Cardiac muscle cell (in vitro differentiated cells and primary cell): ENCODE results near the gene ERBB4. TPM values are rescaled to one million over a fixed set of nuclear protein-coding genes. Genes with fewer than 3 reads are reported as not detected.
A peak's percentile ranks its signal among the peaks of the same experiment; 100 is the strongest.

Source experiments
- DNase-seq, 2 donors: peaks; one replicate each; pipeline versions ENCODE4 v3.0.0 to v3.0.0-alpha.2; 2010 to 2017; ENCODE audit warnings: low read depth in 1 of 2, low spot score in 1 of 2
- H3K27ac ChIP-seq: fragments of 200-600 bp; sonication (generic); 2 replicates; pipeline ENCODE4 v1.5.1; 2016
- H3K27me3 ChIP-seq: fragments of 200-600 bp; sonication (generic); 2 replicates; pipeline ENCODE4 v1.6.0; 2016; ENCODE audit warnings: control low read depth
- H3K36me3 ChIP-seq: fragments of 200-600 bp; sonication (generic); 2 replicates; pipeline ENCODE4 v1.5.1; 2016; ENCODE audit warnings: control low read depth
- H3K4me1 ChIP-seq: fragments of 200-600 bp; sonication (generic); 2 replicates; pipeline ENCODE4 v1.8.1; 2017; ENCODE audit warnings: low read depth, mild to moderate bottlenecking, mixed run types
- H3K4me3 ChIP-seq: fragments of 200-600 bp; sonication (generic); 2 replicates; pipeline ENCODE4 v1.5.1; 2016; ENCODE audit warnings: mild to moderate bottlenecking
- H3K9me3 ChIP-seq: fragments of 200-600 bp; sonication (generic); 2 replicates; pipeline ENCODE4 v1.5.1; 2017; ENCODE audit warnings: low read depth, mild to moderate bottlenecking, control low read depth
- polyA plus RNA-seq: library from polyadenylated mRNA; unstranded; fragments of >200 nt; fragmentation: Nextera tagmentation; extraction: Ambion mirVana; gene quantifications from 2 replicates; pipeline ENCODE4 v1.2.1, GENCODE V29; 2016
- total RNA-seq: library from RNA; depleted of rRNA; stranded (reverse); fragments of >200 nt; gene quantifications from 2 replicates; pipeline ENCODE4 v1.2.3, GENCODE V29; 2016
- TF ChIP-seq, protein P1 (sequence below): IDR thresholded peaks from 2 replicates; pipeline ENCODE4 v1.5.1; 2012; ENCODE audit warnings: low read depth, mild to moderate bottlenecking, low read length

Gene ERBB4
- total and polyA plus RNA-seq, 2 experiments from 2014 or later = 38.1 to 42.1 TPM

DNA sequence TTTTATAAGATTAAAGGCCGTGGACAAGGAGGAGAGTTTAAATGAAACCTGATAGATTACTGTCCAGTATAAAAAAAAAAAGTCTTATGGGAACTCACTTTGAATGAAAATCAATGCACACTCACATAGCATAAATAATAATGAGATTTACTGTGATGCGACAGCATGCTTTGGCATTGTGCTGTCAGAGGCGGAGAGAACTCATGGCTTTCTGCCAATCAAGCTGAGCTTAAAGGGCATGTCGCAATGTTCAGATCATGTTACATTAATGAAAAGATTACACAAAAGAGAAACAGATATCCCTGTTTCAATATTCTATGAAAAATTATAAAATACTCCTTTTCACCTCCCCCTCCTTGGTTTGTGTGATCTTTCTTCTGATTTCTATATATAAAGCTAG lies 310.8 kb downstream of the ERBB4 start:
- Histone ChIP-seq H3K27me3 (no peaks in the 10 kb centered on the region), H3K4me1 (no peaks in the 10 kb centered on the region), H3K27ac (no peak overlapping the region), H3K4me3 (no peak overlapping the region), H3K9me3 (no peaks in the 10 kb centered on the region), H3K36me3 (no peaks in the 10 kb centered on the region)
- TF ChIP-seq, protein P1, sequence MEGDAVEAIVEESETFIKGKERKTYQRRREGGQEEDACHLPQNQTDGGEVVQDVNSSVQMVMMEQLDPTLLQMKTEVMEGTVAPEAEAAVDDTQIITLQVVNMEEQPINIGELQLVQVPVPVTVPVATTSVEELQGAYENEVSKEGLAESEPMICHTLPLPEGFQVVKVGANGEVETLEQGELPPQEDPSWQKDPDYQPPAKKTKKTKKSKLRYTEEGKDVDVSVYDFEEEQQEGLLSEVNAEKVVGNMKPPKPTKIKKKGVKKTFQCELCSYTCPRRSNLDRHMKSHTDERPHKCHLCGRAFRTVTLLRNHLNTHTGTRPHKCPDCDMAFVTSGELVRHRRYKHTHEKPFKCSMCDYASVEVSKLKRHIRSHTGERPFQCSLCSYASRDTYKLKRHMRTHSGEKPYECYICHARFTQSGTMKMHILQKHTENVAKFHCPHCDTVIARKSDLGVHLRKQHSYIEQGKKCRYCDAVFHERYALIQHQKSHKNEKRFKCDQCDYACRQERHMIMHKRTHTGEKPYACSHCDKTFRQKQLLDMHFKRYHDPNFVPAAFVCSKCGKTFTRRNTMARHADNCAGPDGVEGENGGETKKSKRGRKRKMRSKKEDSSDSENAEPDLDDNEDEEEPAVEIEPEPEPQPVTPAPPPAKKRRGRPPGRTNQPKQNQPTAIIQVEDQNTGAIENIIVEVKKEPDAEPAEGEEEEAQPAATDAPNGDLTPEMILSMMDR = no peak
- DNase-seq = peak in 1 of 2 donors; percentile 89

DNA sequence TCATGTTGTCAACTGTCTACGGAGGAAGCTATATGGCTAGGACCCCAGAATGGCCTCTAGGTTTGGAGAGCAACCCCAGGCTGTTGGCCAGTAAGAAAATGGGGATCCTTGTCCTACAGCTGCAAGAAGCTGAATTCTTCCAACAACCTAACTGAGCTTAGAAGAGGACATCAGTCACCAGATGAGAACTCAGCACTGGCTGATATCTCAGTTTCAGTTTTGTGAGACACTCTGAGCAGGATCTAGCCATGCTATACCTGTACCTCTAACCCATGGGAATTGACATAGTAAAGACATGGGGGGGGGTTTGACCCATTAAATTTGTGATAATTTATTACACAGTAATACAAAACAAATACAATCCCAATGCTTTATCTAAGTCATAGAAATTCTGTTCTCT lies 312.5 kb downstream of the ERBB4 start:
- H3K27ac ChIP-seq = no peak overlapping the region
- no peak overlapping the region for H3K4me3 ChIP-seq
- DNase-seq = no peak
- TF ChIP-seq, protein P1 = no peak
- no peaks in the 10 kb centered on the region for H3K9me3 ChIP-seq
- H3K4me1 ChIP-seq = no peaks in the 10 kb centered on the region
- no peaks in the 10 kb centered on the region for H3K27me3 ChIP-seq
- no peaks in the 10 kb centered on the region for H3K36me3 ChIP-seq

DNA sequence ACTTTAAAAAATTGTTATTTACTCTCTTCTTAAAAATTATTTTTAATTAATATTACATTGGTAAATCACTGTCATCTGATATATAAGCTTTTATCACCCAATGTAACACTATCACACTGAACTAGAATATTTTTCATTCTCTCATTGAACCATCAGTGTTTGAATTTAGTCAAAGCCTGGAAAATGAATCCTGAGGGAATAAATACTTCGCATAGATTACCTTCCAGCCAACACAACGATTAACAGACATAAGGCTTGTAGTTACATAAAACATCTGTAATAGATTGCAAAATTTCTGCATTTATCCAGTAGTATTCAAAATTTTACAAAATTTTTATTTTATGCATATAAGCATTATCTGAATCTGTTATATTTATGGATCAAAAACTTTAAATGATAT lies 314.9 kb downstream of the ERBB4 start:
- TF ChIP-seq, protein P1 = no peak
- DNase-seq = no peak

DNA sequence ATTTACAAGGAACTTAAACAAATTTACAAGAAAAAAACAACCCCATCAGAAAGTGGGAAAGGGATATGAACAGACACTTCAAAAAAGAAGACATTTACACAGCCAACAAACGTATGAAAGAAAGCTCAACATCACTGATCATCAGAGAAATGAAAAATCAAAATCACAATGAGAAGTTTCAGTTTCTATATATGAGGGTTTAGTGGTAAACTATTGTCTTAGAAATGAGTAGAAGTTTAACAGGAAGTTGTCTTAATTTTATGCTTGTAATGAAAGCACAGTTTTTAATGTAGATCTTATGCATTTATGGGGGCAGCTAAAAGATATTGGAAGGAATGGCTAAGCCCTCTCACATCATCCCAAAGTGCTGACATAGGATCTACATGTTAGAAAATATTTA lies 325.4 kb downstream of the ERBB4 start:
- H3K27ac ChIP-seq = no peak overlapping the region
- no peaks in the 10 kb centered on the region for H3K27me3 ChIP-seq
- TF ChIP-seq, protein P1 = no peak
- H3K36me3 ChIP-seq = no peaks in the 10 kb centered on the region
- H3K4me3 ChIP-seq = no peak overlapping the region
- no peaks in the 10 kb centered on the region for H3K4me1 ChIP-seq
- DNase-seq = no peak
- no peaks in the 10 kb centered on the region for H3K9me3 ChIP-seq

More for the DNA sequence above, 314.9 kb downstream of the ERBB4 start:
- Histone ChIP-seq H3K4me1 (no peaks in the 10 kb centered on the region), H3K36me3 (no peaks in the 10 kb centered on the region), H3K4me3 (no peak overlapping the region), H3K27ac (no peak overlapping the region), H3K27me3 (no peaks in the 10 kb centered on the region), H3K9me3 (no peaks in the 10 kb centered on the region)

DNA sequence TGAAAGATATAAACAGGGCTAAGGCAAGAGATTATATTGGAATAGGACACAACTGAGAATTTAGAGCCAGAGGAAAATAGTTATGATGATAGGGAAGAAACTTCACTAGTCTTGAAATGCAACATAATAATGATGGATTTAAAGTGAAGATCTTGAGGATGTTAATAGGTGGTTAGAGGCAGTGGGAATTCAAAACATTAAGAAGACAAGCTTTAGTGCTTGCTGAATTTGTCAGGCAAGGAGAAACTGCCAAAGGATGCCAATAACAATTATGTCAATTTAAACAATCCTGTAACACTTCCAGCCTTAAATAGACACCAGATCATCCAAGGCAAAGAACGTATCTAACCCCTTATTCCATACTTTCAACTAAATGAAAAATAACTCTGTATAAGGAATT lies 330.1 kb downstream of the ERBB4 start:
- no peak for DNase-seq

More for the DNA sequence above, 330.1 kb downstream of the ERBB4 start:
- Histone ChIP-seq H3K36me3 (no peaks in the 10 kb centered on the region), H3K27ac (no peak overlapping the region), H3K4me1 (no peaks in the 10 kb centered on the region), H3K27me3 (no peaks in the 10 kb centered on the region), H3K4me3 (no peak overlapping the region), H3K9me3 (no peaks in the 10 kb centered on the region)
- TF ChIP-seq, protein P1 = no peak
